Gastroesophageal sphincter (tissue), 3 donors: Measurements from ENCODE around the gene KISS1.

Source experiments
- EP300 ChIP-seq: sonication (generic); formaldehyde crosslinking; IDR thresholded peaks from one replicate; pipeline ENCODE4 v1.6.1; 2017; ENCODE audit warnings: antibody characterized with exemption, mild to moderate bottlenecking
- POLR2A ChIP-seq, 2 donors: fragments of 450-650 bp; IDR thresholded peaks; one replicate each; pipeline ENCODE4 v1.6.1; 2017; ENCODE audit warnings: antibody characterized with exemption in 2 of 2, mild to moderate bottlenecking in 2 of 2, moderate library complexity in 1 of 2
- POLR2AphosphoS5 ChIP-seq: sonication (generic); formaldehyde crosslinking; IDR thresholded peaks from one replicate; pipeline ENCODE4 v1.6.1; 2017; ENCODE audit warnings: antibody characterized with exemption
- TF ChIP-seq, protein P1 (sequence below), 4 experiments: fragments of 200-600 bp in 2 of 4; fragments of 450-650 bp in 2 of 4; sonication (generic) in 1 of 4; IDR thresholded peaks; one replicate each; pipeline ENCODE4 v1.5.1; 2017 to 2019; ENCODE audit warnings: antibody characterized with exemption in 4 of 4, mild to moderate bottlenecking in 2 of 4, moderate library complexity in 2 of 4

DNA sequence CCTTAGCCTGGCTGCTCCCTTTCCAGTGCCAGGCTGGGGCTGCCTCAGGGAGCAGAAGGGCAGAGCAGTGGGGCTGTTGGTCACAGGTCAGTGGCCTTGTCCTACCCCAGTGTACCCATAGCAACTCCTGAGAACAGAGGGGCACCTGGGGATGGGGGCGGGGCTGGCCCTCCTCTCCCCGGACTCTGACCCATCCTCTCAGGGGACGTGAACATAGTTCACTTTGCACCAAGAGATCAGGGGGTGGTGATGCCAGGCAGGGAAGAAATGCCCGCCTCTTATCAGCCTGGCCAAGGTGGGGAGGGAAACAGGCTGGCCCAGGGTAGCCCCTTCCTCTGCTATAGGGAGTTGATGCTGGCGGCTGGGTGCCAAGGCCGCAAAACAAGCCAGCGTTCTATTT, 49.3 kb downstream of the KISS1 start:
- TF ChIP-seq, protein P1, sequence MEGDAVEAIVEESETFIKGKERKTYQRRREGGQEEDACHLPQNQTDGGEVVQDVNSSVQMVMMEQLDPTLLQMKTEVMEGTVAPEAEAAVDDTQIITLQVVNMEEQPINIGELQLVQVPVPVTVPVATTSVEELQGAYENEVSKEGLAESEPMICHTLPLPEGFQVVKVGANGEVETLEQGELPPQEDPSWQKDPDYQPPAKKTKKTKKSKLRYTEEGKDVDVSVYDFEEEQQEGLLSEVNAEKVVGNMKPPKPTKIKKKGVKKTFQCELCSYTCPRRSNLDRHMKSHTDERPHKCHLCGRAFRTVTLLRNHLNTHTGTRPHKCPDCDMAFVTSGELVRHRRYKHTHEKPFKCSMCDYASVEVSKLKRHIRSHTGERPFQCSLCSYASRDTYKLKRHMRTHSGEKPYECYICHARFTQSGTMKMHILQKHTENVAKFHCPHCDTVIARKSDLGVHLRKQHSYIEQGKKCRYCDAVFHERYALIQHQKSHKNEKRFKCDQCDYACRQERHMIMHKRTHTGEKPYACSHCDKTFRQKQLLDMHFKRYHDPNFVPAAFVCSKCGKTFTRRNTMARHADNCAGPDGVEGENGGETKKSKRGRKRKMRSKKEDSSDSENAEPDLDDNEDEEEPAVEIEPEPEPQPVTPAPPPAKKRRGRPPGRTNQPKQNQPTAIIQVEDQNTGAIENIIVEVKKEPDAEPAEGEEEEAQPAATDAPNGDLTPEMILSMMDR (IDR thresholded peaks at IDR 0.05), result no peak
- TF ChIP-seq POLR2AphosphoS5 (no peak), POLR2A (IDR thresholded peaks at IDR 0.05) (no peak), EP300 (no peak)
